ENCODE measurements around the gene ELP5.

The ELP5 gene

GRCh38 chr17:7266784-7267183 is 14.8 kb downstream of the ELP5 start:
- TF ChIP-seq SPI1 (IDR thresholded peaks at IDR 0.05; ENCODE audit: borderline replicate concordance, low read depth) (no peak), POLR2AphosphoS5 (IDR thresholded peaks at IDR 0.05; ENCODE audit: low read depth) (no peak), GABPA (IDR thresholded peaks at IDR 0.05; ENCODE audit: low read depth) (no peak)
- TF ChIP-seq, protein P1, sequence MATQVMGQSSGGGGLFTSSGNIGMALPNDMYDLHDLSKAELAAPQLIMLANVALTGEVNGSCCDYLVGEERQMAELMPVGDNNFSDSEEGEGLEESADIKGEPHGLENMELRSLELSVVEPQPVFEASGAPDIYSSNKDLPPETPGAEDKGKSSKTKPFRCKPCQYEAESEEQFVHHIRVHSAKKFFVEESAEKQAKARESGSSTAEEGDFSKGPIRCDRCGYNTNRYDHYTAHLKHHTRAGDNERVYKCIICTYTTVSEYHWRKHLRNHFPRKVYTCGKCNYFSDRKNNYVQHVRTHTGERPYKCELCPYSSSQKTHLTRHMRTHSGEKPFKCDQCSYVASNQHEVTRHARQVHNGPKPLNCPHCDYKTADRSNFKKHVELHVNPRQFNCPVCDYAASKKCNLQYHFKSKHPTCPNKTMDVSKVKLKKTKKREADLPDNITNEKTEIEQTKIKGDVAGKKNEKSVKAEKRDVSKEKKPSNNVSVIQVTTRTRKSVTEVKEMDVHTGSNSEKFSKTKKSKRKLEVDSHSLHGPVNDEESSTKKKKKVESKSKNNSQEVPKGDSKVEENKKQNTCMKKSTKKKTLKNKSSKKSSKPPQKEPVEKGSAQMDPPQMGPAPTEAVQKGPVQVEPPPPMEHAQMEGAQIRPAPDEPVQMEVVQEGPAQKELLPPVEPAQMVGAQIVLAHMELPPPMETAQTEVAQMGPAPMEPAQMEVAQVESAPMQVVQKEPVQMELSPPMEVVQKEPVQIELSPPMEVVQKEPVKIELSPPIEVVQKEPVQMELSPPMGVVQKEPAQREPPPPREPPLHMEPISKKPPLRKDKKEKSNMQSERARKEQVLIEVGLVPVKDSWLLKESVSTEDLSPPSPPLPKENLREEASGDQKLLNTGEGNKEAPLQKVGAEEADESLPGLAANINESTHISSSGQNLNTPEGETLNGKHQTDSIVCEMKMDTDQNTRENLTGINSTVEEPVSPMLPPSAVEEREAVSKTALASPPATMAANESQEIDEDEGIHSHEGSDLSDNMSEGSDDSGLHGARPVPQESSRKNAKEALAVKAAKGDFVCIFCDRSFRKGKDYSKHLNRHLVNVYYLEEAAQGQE (IDR thresholded peaks at IDR 0.05; ENCODE audit: insufficient replicate concordance, low read depth): no peak
- TF ChIP-seq, protein P2, sequence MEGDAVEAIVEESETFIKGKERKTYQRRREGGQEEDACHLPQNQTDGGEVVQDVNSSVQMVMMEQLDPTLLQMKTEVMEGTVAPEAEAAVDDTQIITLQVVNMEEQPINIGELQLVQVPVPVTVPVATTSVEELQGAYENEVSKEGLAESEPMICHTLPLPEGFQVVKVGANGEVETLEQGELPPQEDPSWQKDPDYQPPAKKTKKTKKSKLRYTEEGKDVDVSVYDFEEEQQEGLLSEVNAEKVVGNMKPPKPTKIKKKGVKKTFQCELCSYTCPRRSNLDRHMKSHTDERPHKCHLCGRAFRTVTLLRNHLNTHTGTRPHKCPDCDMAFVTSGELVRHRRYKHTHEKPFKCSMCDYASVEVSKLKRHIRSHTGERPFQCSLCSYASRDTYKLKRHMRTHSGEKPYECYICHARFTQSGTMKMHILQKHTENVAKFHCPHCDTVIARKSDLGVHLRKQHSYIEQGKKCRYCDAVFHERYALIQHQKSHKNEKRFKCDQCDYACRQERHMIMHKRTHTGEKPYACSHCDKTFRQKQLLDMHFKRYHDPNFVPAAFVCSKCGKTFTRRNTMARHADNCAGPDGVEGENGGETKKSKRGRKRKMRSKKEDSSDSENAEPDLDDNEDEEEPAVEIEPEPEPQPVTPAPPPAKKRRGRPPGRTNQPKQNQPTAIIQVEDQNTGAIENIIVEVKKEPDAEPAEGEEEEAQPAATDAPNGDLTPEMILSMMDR (IDR thresholded peaks at IDR 0.05; ENCODE audit: insufficient read depth, low read length): no peak
- no peaks in the 10 kb centered on the region for H3K27me3 ChIP-seq (ENCODE audit: insufficient read depth, poor library complexity, severe bottlenecking)
- DNase-seq (ENCODE audit: low read depth in 1 of 2, low spot score in 1 of 2): no peak
- H3K4me3 ChIP-seq (replicated peaks; ENCODE audit: insufficient read depth, low read length): no peak overlapping the region
- H3K27ac ChIP-seq (replicated peaks): no peak overlapping the region

- H3K27me3 ChIP-seq (ENCODE audit: insufficient read depth, poor library complexity, severe bottlenecking): no peaks in the 10 kb centered on the region
- TF ChIP-seq, protein P1 (IDR thresholded peaks at IDR 0.05; ENCODE audit: insufficient replicate concordance, low read depth): no peak
- TF ChIP-seq POLR2AphosphoS5 (IDR thresholded peaks at IDR 0.05; ENCODE audit: low read depth) (no peak), GABPA (IDR thresholded peaks at IDR 0.05; ENCODE audit: low read depth) (no peak), SPI1 (IDR thresholded peaks at IDR 0.05; ENCODE audit: borderline replicate concordance, low read depth) (no peak)
- TF ChIP-seq, protein P2 (IDR thresholded peaks at IDR 0.05; ENCODE audit: insufficient read depth, low read length): no peak
- no peak overlapping the region for H3K27ac ChIP-seq (replicated peaks)
- H3K4me3 ChIP-seq (replicated peaks; ENCODE audit: insufficient read depth, low read length): no peak overlapping the region
- no peak for DNase-seq (ENCODE audit: low read depth in 1 of 2, low spot score in 1 of 2)
Measured at GRCh38 chr17:7279448-7279847, 27.4 kb downstream of the ELP5 start.

DNA sequence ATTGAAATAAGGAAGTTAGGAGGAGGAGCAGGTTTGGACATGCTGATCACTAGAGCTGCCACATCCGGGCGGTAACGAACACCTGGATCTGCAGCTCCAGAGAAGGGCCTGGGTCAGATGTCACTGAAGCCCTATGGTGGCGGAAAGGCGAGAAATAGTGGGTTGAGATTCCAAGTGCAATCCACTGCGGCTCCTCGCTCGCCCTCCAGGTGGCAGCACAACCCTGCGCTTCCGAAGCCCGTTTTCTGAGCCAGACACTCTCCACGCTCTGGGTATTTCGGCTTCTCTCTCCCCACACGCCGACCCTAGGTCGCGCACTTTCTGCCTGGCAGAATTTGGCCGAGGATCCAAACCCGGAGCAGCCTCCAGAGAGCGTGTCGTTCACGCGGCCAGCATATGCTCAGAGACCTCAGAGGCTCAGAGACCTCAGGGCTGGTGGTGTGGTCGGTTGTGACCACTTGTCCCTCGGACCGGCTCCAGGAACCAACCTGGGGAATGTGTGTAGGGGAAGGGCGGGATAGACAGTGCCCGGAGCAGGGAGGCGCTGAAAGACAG is 28.6 kb downstream of the ELP5 start:
- H3K27ac ChIP-seq (replicated peaks): no peak overlapping the region
- TF ChIP-seq, protein P2 (IDR thresholded peaks at IDR 0.05; ENCODE audit: insufficient read depth, low read length): peak; percentile 65
- TF ChIP-seq, protein P1 (IDR thresholded peaks at IDR 0.05; ENCODE audit: insufficient replicate concordance, low read depth): no peak
- peak; percentile 50 to 67 for DNase-seq (ENCODE audit: low read depth in 1 of 2, low spot score in 1 of 2)
- peak overlapping the region; percentile 25 for H3K4me3 ChIP-seq (replicated peaks; ENCODE audit: insufficient read depth, low read length)
- no peaks in the 10 kb centered on the region for H3K27me3 ChIP-seq (ENCODE audit: insufficient read depth, poor library complexity, severe bottlenecking)
